HCT116 (cell line): Measurements from ENCODE around the gene PCDHGA1. TPM values are rescaled to one million over a fixed set of nuclear protein-coding genes. Genes with fewer than 3 reads are reported as not detected.
A peak's percentile ranks its signal among the peaks of the same experiment; 100 is the strongest.

Experiments used
- ATAC-seq: fragments of 200-7000 bp; cut with Tn5 transposase; 2 replicates; pipeline ENCODE4 v1.9.1; 2020; ENCODE audit warnings: mild to moderate bottlenecking, moderate library complexity
- BruUV-seq: library from RNA; stranded (reverse); fragments of 400-500 nt; replicated peaks from 2 replicates; lab custom pipeline; 2021; lab: Mats Ljungman, UMichigan
- CTCF ChIA-PET: fragments of 300-600 bp; sonication (Branson Sonifier 250); formaldehyde crosslinking; loops from one replicate; lab custom pipeline; 2021; ENCODE audit warnings: antibody characterized with exemption; lab: Charles Lee
- POLR2A ChIA-PET: fragments of 300-600, 350-600 bp; sonication (Branson Sonifier 250); formaldehyde crosslinking; loops from one replicate; lab custom pipeline; 2021; ENCODE audit warnings: antibody characterized with exemption; lab: Charles Lee
- RAD21 ChIA-PET, 2 experiments: fragments of 300-600 bp; sonication (Branson Sonifier 250); formaldehyde crosslinking; loops; one replicate each; lab custom pipeline; 2023; ENCODE audit warnings: low total read pairs in 2 of 2; ENCODE audit not compliant: uncharacterized antibody in 2 of 2, unreplicated experiment in 2 of 2, low non-redundant PET in 1 of 2; lab: Charles Lee
- DNase-seq: peaks from one replicate; pipeline ENCODE4 v3.0.0-alpha.2; 2010; ENCODE audit warnings: low read depth, low spot score
- H2AFZ ChIP-seq: fragments of 200-600 bp; shearing (Covaris generic), sonication (generic); 2 replicates; pipeline ENCODE4 v1.6.1; 2017; ENCODE audit warnings: low read depth, mixed run types, mixed read lengths, antibody characterized with exemption, low read length; ENCODE audit not compliant: poor library complexity, severe bottlenecking
- H3K27ac ChIP-seq: 2 replicates; pipeline ENCODE4 v1.5.1; 2012; ENCODE audit warnings: low read depth, low read length
- H3K27me3 ChIP-seq: fragments of 200-600 bp; sonication (generic); 2 replicates; pipeline ENCODE4 v1.6.1; 2016; ENCODE audit warnings: mixed run types, low read length, mixed read lengths; ENCODE audit not compliant: insufficient read depth
- H3K36me3 ChIP-seq, 2 experiments: fragments of 200-500 bp in 1 of 2; fragments of 200-600 bp in 1 of 2; sonication (Bioruptor generic) in 1 of 2; sonication (generic) in 1 of 2; 2 replicates each; pipeline versions ENCODE4 v1.5.1 to v1.6.1; 2014 to 2016; ENCODE audit warnings: low read length in 2 of 2, inconsistent platforms in 1 of 2, mixed read lengths in 1 of 2, mixed run types in 1 of 2; ENCODE audit not compliant: insufficient read depth in 2 of 2, control insufficient read depth in 1 of 2
- H3K4me1 ChIP-seq, 2 experiments: fragments of 200-600 bp in 1 of 2; sonication (generic) in 1 of 2; 2 replicates each; pipeline versions ENCODE4 v1.5.1 to v1.6.1; 2012 to 2017; ENCODE audit warnings: low read length in 2 of 2, inconsistent platforms in 1 of 2, mild to moderate bottlenecking in 1 of 2, mixed read lengths in 1 of 2, mixed run types in 1 of 2, moderate library complexity in 1 of 2; ENCODE audit not compliant: insufficient read depth in 2 of 2, control insufficient read depth in 1 of 2
- H3K4me2 ChIP-seq: fragments of 200-600 bp; sonication (generic); 2 replicates; pipeline ENCODE4 v1.6.1; 2017; ENCODE audit warnings: mixed run types, low read length, mixed read lengths
- H3K4me3 ChIP-seq, 2 experiments: fragments of 200-600 bp in 1 of 2; sonication (generic) in 1 of 2; replicated peaks in 1 of 2; 2 replicates each; pipeline ENCODE4 v1.5.1; 2011 to 2016; ENCODE audit warnings: low read length in 2 of 2, control low read depth in 1 of 2, low read depth in 1 of 2, mild to moderate bottlenecking in 1 of 2, mixed read lengths in 1 of 2, mixed run types in 1 of 2
- H3K79me2 ChIP-seq: fragments of 200-600 bp; sonication (generic); 2 replicates; pipeline ENCODE4 v1.6.1; 2017; ENCODE audit warnings: mild to moderate bottlenecking, mixed run types, low read length, moderate library complexity, mixed read lengths; ENCODE audit not compliant: insufficient read depth
- H3K9ac ChIP-seq: fragments of 200-600 bp; sonication (generic); 2 replicates; pipeline ENCODE4 v1.6.1; 2016; ENCODE audit warnings: low read length, mixed read lengths
- H3K9me2 ChIP-seq: fragments of 200-600 bp; sonication (generic), shearing (Covaris generic); 2 replicates; pipeline ENCODE4 v1.6.1; 2017; ENCODE audit warnings: mixed run types, mild to moderate bottlenecking, moderate library complexity; ENCODE audit not compliant: insufficient read depth
- H3K9me3 ChIP-seq, 2 experiments: fragments of 200-500 bp in 1 of 2; fragments of 200-600 bp in 1 of 2; sonication (Bioruptor generic) in 1 of 2; sonication (generic) in 1 of 2; 2 replicates each; pipeline ENCODE4 v1.6.1; 2014 to 2017; ENCODE audit warnings: low read length in 2 of 2, mixed read lengths in 2 of 2, inconsistent platforms in 1 of 2, low read depth in 1 of 2, mild to moderate bottlenecking in 1 of 2, mixed run types in 1 of 2, moderate library complexity in 1 of 2; ENCODE audit not compliant: control insufficient read depth in 1 of 2, insufficient read depth in 1 of 2
- H4K20me1 ChIP-seq: fragments of 200-600 bp; sonication (generic), shearing (Covaris generic); 2 replicates; pipeline ENCODE4 v1.6.1; 2017; ENCODE audit warnings: mixed run types, mild to moderate bottlenecking, moderate library complexity; ENCODE audit not compliant: insufficient read depth
- FOSL1 ChIP-seq: IDR thresholded peaks from 2 replicates; pipeline ENCODE4 v1.6.1; 2012; ENCODE audit warnings: low read depth
- MAX ChIP-seq: IDR thresholded peaks from 2 replicates; pipeline ENCODE4 v1.6.1; 2012
- POLR2AphosphoS5 ChIP-seq: IDR thresholded peaks from 2 replicates; pipeline ENCODE4 v1.6.1; 2011; ENCODE audit warnings: mild to moderate bottlenecking, low read depth, low read length, moderate library complexity
- RAD21 ChIP-seq: IDR thresholded peaks from 2 replicates; pipeline ENCODE4 v1.6.1; 2012; ENCODE audit warnings: low read depth, mild to moderate bottlenecking
- REST ChIP-seq: IDR thresholded peaks from 2 replicates; pipeline ENCODE4 v1.6.1; 2012; ENCODE audit warnings: low read depth
- SIN3A ChIP-seq: IDR thresholded peaks from 2 replicates; pipeline ENCODE4 v1.6.1; 2012; ENCODE audit warnings: low read depth
- SP1 ChIP-seq: IDR thresholded peaks from 2 replicates; pipeline ENCODE4 v1.6.1; 2012; ENCODE audit warnings: low read depth
- intact Hi-C: fragments of 100-400 bp; cut with micrococcal nuclease; formaldehyde crosslinking; loops from 2 replicates; pipeline ENCODE4 v1.10.0; 2022
- total RNA-seq: library from RNA; stranded (reverse); gene quantifications from one replicate; pipeline ENCODE4 v1.2.1, GENCODE V29; 2021; ENCODE audit not compliant: unreplicated experiment

Gene PCDHGA1
- total RNA-seq, 1 experiment from 2014 or later: 0.05 TPM

- TF ChIP-seq RAD21 (no peak), SIN3A (no peak), REST (no peak)
Measured at GRCh38 chr5:141559461-141559860, 229.1 kb downstream of the PCDHGA1 start (continued).

GRCh38 chr5:141560151-141560550 is 229.8 kb downstream of the PCDHGA1 start:
- Histone ChIP-seq H3K27me3 (no peaks in the 10 kb centered on the region), H3K4me2 (peak overlapping the region; percentile 33; the same call in 1 of the 2 replicates), H3K4me3 (no peak overlapping the region), H2AFZ (no peak overlapping the region), H4K20me1 (no peaks in the 10 kb centered on the region), H3K36me3 (peaks cover 7 to 29% of the 10 kb centered on the region in 2 experiments; a peak in 3 of 4 replicates), H3K9ac (no peak overlapping the region), H3K27ac (no peak overlapping the region; the same call in 1 of the 2 replicates), H3K79me2 (peaks cover 29% of the 10 kb centered on the region), H3K4me1 (peaks cover 0 to 26% of the 10 kb centered on the region in 2 experiments; a peak in 2 of 4 replicates), H3K9me3 (no peaks in the 10 kb centered on the region), H3K9me2 (no peaks in the 10 kb centered on the region)
- BruUV-seq: no TSS peak
- intact Hi-C loops: loop anchor here (10.0 kb wide), 2 partner anchors 475 to 705 kb away; partner anchors contain the start of gene PCDHA10
- RAD21 ChIA-PET: no interaction called here
- POLR2A ChIA-PET: no interaction called here
- ATAC-seq: no peak
- CTCF ChIA-PET: interaction anchor here (1.4 kb wide), 1 partner anchor 337 kb away, joined by 7 read pairs; the partner anchor contains the start of gene PCDHB14
- TF ChIP-seq MAX: no peak
- TF ChIP-seq SP1: no peak
- TF ChIP-seq FOSL1: no peak
- TF ChIP-seq SIN3A: no peak
- TF ChIP-seq POLR2AphosphoS5: no peak
- no peak for DNase-seq
